Astrocyte (in vitro differentiated cells and primary cell): Measurements from ENCODE around the gene GDF2.

Source experiments
- CTCF ChIP-seq: IDR thresholded peaks from 2 replicates; pipeline ENCODE4 v1.5.1; 2011; ENCODE audit warnings: low read depth, mild to moderate bottlenecking, inconsistent platforms, low read length, moderate library complexity; ENCODE audit not compliant: insufficient read depth
- EZH2 ChIP-seq: IDR thresholded peaks from 2 replicates; pipeline ENCODE4 v1.6.1; 2012; ENCODE audit warnings: mild to moderate bottlenecking, low read length, inconsistent platforms; ENCODE audit not compliant: insufficient read depth

DNA sequence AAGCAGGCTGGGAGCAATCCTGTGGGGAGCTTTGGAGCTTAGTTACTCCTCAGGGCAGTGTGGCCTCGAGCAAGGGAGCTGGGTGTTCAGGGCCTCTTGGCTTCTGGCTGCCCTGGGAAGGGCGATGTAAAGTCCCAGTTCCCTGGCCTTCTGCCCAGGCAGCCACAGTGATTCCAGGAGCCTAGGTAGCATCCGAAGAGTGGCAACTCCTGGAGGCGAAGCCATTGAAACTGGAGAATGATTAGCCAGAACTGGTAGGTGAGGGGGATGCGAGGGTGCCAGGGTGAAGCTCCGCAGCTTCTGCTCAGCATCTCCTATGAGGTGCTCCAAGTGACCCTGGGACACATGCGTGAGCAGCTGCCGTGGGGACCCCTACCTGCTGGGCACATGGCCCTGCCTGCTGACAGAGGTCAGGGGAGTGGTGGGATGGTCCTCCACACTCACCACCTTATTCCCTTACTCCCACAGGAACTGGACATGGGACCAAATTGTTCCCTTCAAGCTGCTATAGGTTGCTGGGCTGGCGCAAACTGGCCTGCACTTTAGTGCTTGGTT lies 7.8 kb upstream of the GDF2 start:
- TF ChIP-seq CTCF (no peak), EZH2 (no peak)
